ENCODE measurements around the gene PRR15. TPM values are rescaled to one million over a fixed set of nuclear protein-coding genes. Genes with fewer than 3 reads are reported as not detected.

PRR15 gene
- total RNA-seq, 1 donor from 2014 or later, result 8.1 TPM

- DNase-seq (ENCODE audit: low read depth), result no peak
- no peak overlapping the region for H3K4me3 ChIP-seq (ENCODE audit: low read depth, low read length)
- no peak for TF ChIP-seq CTCF (conservative IDR thresholded peaks at IDR 0.05; ENCODE audit: low read depth, low read length)
These were observed 49.5 kb downstream of the PRR15 start for GRCh38 chr7:29613100-29613499.

GRCh38 chr7:29614229-29614628 lies 50.6 kb downstream of the PRR15 start:
- no peak overlapping the region for H3K4me3 ChIP-seq (ENCODE audit: low read depth, low read length)
- no peak for DNase-seq (ENCODE audit: low read depth)
- no peak for TF ChIP-seq CTCF (conservative IDR thresholded peaks at IDR 0.05; ENCODE audit: low read depth, low read length)

Other genes starting within 250 kb of the PRR15 start
- 0.23 and 0.36 TPM in 2 replicates for gene WIPF3, start 242.7 kb downstream of the PRR15 start, total RNA-seq

All from epithelial cell of proximal tubule (primary cell).